ENCODE measurements around the gene F8.
A peak's percentile ranks its signal among the peaks of the same experiment; 100 is the strongest.
"Not testable (repeated sequence)": the region's sequence is repeated elsewhere in the genome, so short reads cannot be mapped to it uniquely, and the experiment has no call there.

F8 gene

GRCh38 chrX:154980330-154981115, 42.0 kb downstream of the F8 start:
- peak; percentile 74 for DNase-seq

- no peak for DNase-seq
These were observed 42.9 kb downstream of the F8 start for GRCh38 chrX:154979629-154980028.

GRCh38 chrX:154968353-154968752, 54.2 kb downstream of the F8 start:
- no peak for DNase-seq

GRCh38 chrX:154967603-154968002, 54.9 kb downstream of the F8 start:
- no peak for DNase-seq

GRCh38 chrX:154961947-154962346, 60.6 kb downstream of the F8 start:
- no peak for DNase-seq

- not testable (repeated sequence) for DNase-seq
These were observed 66.7 kb downstream of the F8 start for GRCh38 chrX:154955799-154956198.

GRCh38 chrX:154939265-154939664, 83.3 kb downstream of the F8 start:
- DNase-seq, result not testable (repeated sequence)

- not testable (repeated sequence) for DNase-seq
These were observed 97.8 kb downstream of the F8 start for GRCh38 chrX:154924771-154925170.

- no peak for DNase-seq
These were observed 104.5 kb downstream of the F8 start for GRCh38 chrX:154918060-154918483.

- DNase-seq, result no peak
These were observed 108.5 kb downstream of the F8 start for GRCh38 chrX:154914052-154914451.

GRCh38 chrX:154910528-154910927, 112.0 kb downstream of the F8 start:
- not testable (repeated sequence) for DNase-seq

- DNase-seq, result not testable (repeated sequence)
These were observed 112.5 kb downstream of the F8 start for GRCh38 chrX:154910048-154910447.

GRCh38 chrX:154908821-154909220, 113.7 kb downstream of the F8 start:
- DNase-seq, result no peak

- DNase-seq, result no peak
These were observed 120.1 kb downstream of the F8 start for GRCh38 chrX:154902408-154902807.

GRCh38 chrX:154900323-154900722, 122.2 kb downstream of the F8 start:
- no peak for DNase-seq

GRCh38 chrX:154892296-154892695, 130.2 kb downstream of the F8 start:
- DNase-seq, result no peak

GRCh38 chrX:154890990-154891639, 131.4 kb downstream of the F8 start:
- DNase-seq, result no peak

GRCh38 chrX:154886789-154887221, 135.7 kb downstream of the F8 start:
- DNase-seq, result not testable (repeated sequence)

GRCh38 chrX:154886069-154886788, 136.3 kb downstream of the F8 start, which contains the start of gene F8A1:
Gene F8A1, plus strand, starts transcription at chrX:154886355. Its CDS starts 20 bp downstream, at chrX:154886375.
- peak; percentile 25 for DNase-seq

GRCh38 chrX:154885549-154885948, 137.0 kb downstream of the F8 start:
- peak; percentile 15 for DNase-seq

GRCh38 chrX:154885057-154885456, 137.5 kb downstream of the F8 start:
- not testable (repeated sequence) for DNase-seq

GRCh38 chrX:154884069-154884468, 138.5 kb downstream of the F8 start:
- not testable (repeated sequence) for DNase-seq

GRCh38 chrX:154873329-154873728, 149.2 kb downstream of the F8 start:
- no peak for DNase-seq

Data from activated CD8-positive, alpha-beta memory T cell treated with anti-CD3 and anti-CD28 coated beads, Interleukin-2, amount 50 U/mL, for 4 hours (primary cell).